ENCODE data around the gene NUDT7.

Gene NUDT7

DNA sequence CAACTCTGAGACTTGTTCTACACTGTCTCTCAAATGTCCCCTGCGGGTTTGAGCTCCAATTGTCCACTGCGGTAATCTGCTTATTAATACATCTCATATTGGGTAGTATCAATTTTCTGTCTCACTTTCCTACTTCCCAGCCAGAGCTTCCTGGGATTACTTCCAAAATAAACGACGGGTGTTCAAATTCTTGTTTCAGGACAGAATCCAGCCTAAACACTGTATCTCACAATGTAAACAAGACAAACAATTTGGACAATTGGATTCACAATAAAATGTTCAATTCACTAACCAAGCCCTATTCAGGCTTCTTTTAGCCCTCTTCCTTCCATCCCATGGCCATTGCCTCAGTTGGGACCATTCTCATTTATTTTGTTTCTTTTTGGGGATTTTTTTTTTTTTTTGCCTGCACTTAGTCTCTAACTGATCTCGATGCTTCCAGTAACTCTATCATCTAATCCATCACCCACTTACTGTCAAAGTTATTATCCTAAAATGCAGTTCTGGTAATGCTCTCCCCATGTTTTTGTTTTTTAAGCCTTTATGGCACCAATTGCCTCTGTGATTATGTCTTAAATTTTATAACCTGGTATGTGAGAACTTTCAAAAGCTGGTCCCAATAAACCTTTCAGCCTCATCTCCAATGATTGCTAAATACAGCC lies 64.0 kb downstream of the NUDT7 start:
- no peaks in the 10 kb centered on the region for H3K79me2 ChIP-seq (ENCODE audit: control insufficient read depth, low read length)
- no peaks in the 10 kb centered on the region; the same call in 1 of the 2 replicates for H3K9me3 ChIP-seq (ENCODE audit: control insufficient read depth, insufficient read depth, low read length)
- no peak overlapping the region for H3K27ac ChIP-seq (ENCODE audit: low read depth, low read length)
- H3K4me1 ChIP-seq (ENCODE audit: control insufficient read depth, low read length): no peaks in the 10 kb centered on the region
- no peaks in the 10 kb centered on the region for H3K36me3 ChIP-seq (ENCODE audit: control insufficient read depth, low read length)
- H3K27me3 ChIP-seq (ENCODE audit: control insufficient read depth, low read length): peaks cover 25% of the 10 kb centered on the region; the same call in 1 of the 2 replicates
- H3K4me3 ChIP-seq (ENCODE audit: low read length): no peak overlapping the region
- no peaks in the 10 kb centered on the region for H3K9me2 ChIP-seq (replicated peaks; ENCODE audit: control insufficient read depth, low read length)
- TF ChIP-seq EZH2phosphoT487 (IDR thresholded peaks at IDR 0.05; ENCODE audit: borderline replicate concordance, low read length): no peak
- TF ChIP-seq, protein P1, sequence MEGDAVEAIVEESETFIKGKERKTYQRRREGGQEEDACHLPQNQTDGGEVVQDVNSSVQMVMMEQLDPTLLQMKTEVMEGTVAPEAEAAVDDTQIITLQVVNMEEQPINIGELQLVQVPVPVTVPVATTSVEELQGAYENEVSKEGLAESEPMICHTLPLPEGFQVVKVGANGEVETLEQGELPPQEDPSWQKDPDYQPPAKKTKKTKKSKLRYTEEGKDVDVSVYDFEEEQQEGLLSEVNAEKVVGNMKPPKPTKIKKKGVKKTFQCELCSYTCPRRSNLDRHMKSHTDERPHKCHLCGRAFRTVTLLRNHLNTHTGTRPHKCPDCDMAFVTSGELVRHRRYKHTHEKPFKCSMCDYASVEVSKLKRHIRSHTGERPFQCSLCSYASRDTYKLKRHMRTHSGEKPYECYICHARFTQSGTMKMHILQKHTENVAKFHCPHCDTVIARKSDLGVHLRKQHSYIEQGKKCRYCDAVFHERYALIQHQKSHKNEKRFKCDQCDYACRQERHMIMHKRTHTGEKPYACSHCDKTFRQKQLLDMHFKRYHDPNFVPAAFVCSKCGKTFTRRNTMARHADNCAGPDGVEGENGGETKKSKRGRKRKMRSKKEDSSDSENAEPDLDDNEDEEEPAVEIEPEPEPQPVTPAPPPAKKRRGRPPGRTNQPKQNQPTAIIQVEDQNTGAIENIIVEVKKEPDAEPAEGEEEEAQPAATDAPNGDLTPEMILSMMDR (IDR thresholded peaks at IDR 0.05; ENCODE audit: low read depth, low read length, poor library complexity, severe bottlenecking): no peak
- H4K20me1 ChIP-seq (ENCODE audit: control insufficient read depth, insufficient read depth, low read depth, low read length): no peaks in the 10 kb centered on the region
- H3F3A ChIP-seq (ENCODE audit: control insufficient read depth, insufficient read depth): no peaks in the 10 kb centered on the region
- H3K4me2 ChIP-seq (ENCODE audit: low read length): no peak overlapping the region

DNA sequence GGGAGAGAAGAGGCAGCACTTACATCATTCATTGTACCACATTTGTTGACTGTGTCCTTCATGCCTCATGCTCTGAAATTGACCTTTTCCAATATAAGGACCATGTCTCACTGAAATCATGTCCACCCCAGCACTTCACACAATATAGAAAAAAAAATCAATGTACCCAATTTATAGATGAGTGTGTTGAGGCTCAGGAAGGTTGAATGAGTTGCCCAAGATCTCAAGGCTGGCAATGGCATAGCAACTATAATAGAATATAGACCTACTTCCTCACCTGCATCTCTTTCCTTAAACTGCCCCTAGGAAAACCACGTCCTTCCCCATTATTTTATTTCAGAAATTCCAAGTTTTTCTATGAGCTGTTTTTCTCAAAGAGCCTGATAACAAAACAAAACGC lies 65.1 kb downstream of the NUDT7 start:
- H3K4me2 ChIP-seq (ENCODE audit: low read length): no peak overlapping the region
- H3K27ac ChIP-seq (ENCODE audit: low read depth, low read length): no peak overlapping the region
- H3K9me3 ChIP-seq (ENCODE audit: control insufficient read depth, insufficient read depth, low read length): no peaks in the 10 kb centered on the region; the same call in 1 of the 2 replicates
- no peaks in the 10 kb centered on the region for H3F3A ChIP-seq (ENCODE audit: control insufficient read depth, insufficient read depth)
- no peaks in the 10 kb centered on the region for H3K9me2 ChIP-seq (replicated peaks; ENCODE audit: control insufficient read depth, low read length)
- no peak for TF ChIP-seq EZH2phosphoT487 (IDR thresholded peaks at IDR 0.05; ENCODE audit: borderline replicate concordance, low read length)
- TF ChIP-seq, protein P1 (IDR thresholded peaks at IDR 0.05; ENCODE audit: low read depth, low read length, poor library complexity, severe bottlenecking): no peak
- H3K4me3 ChIP-seq (ENCODE audit: low read length): no peak overlapping the region
- H4K20me1 ChIP-seq (ENCODE audit: control insufficient read depth, insufficient read depth, low read depth, low read length): no peaks in the 10 kb centered on the region
- H3K79me2 ChIP-seq (ENCODE audit: control insufficient read depth, low read length): no peaks in the 10 kb centered on the region
- H3K36me3 ChIP-seq (ENCODE audit: control insufficient read depth, low read length): no peaks in the 10 kb centered on the region
- H3K27me3 ChIP-seq (ENCODE audit: control insufficient read depth, low read length): peaks cover 30% of the 10 kb centered on the region; the same call in 1 of the 2 replicates
- H3K4me1 ChIP-seq (ENCODE audit: control insufficient read depth, low read length): no peaks in the 10 kb centered on the region

DNA sequence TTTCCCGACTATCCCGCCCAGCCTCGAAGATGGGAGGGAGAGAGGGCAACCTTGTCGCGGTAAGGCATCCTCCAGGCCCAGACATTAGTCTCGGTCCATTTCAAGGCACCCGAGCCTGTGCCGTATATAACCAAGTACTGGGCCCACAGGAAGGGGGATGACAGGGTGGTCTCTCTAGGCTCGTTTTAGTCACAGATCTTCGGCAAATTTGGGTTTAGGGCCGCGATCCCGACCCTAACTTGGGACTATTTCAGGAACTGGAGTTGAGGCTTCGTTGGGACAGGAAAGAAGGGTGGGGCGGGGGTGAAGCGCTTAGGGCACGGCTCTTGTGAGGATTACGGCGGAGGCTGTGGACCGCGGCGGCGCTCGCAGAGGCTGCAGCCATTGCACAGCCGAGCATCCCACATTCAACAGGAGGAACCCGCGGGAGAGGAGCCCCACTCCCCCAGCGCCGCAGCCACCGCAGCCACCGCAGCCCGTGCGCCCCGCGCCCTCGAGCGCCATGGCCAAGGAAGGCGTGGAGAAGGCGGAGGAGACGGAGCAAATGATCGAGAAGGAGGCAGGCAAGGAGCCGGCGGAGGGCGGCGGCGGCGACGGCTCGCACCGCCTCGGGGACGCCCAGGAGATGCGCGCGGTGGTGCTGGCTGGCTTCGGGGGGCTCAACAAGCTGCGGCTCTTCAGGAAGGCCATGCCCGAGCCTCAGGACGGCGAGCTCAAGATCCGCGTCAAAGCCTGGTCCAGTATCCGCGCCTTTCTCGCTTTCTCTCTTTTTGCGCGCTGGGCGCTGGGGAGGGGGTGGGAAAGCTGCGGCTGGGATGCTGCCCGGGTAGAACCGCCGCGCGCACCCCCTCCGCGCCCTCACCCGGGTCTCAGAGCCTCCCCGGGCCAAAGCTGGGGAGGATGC lies 66.1 kb downstream of the NUDT7 start, which contains the start of gene VAT1L:
TSS of gene VAT1L (plus strand) at position 384 of the 904 bp plus-strand sequence. CDS start at position 503, 119 bp downstream.
- Histone ChIP-seq H3K79me2 (ENCODE audit: control insufficient read depth, low read length) (no peaks in the 10 kb centered on the region), H4K20me1 (ENCODE audit: control insufficient read depth, insufficient read depth, low read depth, low read length) (no peaks in the 10 kb centered on the region), H3K36me3 (ENCODE audit: control insufficient read depth, low read length) (no peaks in the 10 kb centered on the region), H3F3A (ENCODE audit: control insufficient read depth, insufficient read depth) (no peaks in the 10 kb centered on the region), H3K9me3 (ENCODE audit: control insufficient read depth, insufficient read depth, low read length) (no peaks in the 10 kb centered on the region; the same call in 1 of the 2 replicates), H3K27me3 (ENCODE audit: control insufficient read depth, low read length) (peaks cover 30% of the 10 kb centered on the region; the same call in 1 of the 2 replicates), H3K9me2 (replicated peaks; ENCODE audit: control insufficient read depth, low read length) (no peaks in the 10 kb centered on the region), H3K4me1 (ENCODE audit: control insufficient read depth, low read length) (no peaks in the 10 kb centered on the region), H3K27ac (ENCODE audit: low read depth, low read length) (no peak within 1 kb of the TSS), H3K4me2 (ENCODE audit: low read length) (no peak within 1 kb of the TSS), H3K4me3 (ENCODE audit: low read length) (no peak within 1 kb of the TSS)
- TF ChIP-seq, protein P1 (IDR thresholded peaks at IDR 0.05; ENCODE audit: low read depth, low read length, poor library complexity, severe bottlenecking): no peak
- no peak for TF ChIP-seq EZH2phosphoT487 (IDR thresholded peaks at IDR 0.05; ENCODE audit: borderline replicate concordance, low read length)

Measured in DOHH2 (cell line).